GM10266 (cell line): ENCODE measurements around the gene SP140.

ENCODE experiments used
- DNase-seq: peaks from one replicate; pipeline ENCODE4 v3.0.0; 2012; ENCODE audit errors: extremely low spot score
- TF ChIP-seq, protein P1 (sequence below): IDR thresholded peaks from 2 replicates; pipeline ENCODE4 v1.5.1; 2012; ENCODE audit warnings: mild to moderate bottlenecking, low read depth; ENCODE audit not compliant: control insufficient read depth, insufficient read depth; ENCODE audit errors: missing control alignments

The SP140 gene

DNA sequence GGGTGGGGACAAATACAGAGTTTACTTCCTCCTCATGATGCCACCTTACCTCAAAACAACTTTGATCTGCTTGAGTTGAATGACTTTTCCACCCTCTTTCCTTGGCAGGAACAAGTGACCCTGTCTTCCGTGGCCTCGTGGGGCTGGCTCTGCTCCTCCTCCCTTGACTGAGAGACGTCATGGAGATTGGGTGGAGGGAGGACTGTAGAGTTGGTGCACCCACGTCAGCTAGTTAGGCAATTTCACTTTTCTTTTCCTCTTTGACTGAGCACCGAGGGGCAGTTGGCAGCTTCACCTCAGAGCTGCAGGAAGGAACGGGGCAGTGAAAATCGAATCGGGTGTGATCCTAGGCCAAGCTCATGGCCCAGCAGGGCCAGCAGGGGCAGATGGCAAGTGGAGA, at the start of gene SP140:
SP140 (plus strand) TSS at position 251 of the 400 bp plus-strand sequence; CDS start at position 360, 109 bp downstream.
- peak; percentile 71 for DNase-seq
- TF ChIP-seq, protein P1, sequence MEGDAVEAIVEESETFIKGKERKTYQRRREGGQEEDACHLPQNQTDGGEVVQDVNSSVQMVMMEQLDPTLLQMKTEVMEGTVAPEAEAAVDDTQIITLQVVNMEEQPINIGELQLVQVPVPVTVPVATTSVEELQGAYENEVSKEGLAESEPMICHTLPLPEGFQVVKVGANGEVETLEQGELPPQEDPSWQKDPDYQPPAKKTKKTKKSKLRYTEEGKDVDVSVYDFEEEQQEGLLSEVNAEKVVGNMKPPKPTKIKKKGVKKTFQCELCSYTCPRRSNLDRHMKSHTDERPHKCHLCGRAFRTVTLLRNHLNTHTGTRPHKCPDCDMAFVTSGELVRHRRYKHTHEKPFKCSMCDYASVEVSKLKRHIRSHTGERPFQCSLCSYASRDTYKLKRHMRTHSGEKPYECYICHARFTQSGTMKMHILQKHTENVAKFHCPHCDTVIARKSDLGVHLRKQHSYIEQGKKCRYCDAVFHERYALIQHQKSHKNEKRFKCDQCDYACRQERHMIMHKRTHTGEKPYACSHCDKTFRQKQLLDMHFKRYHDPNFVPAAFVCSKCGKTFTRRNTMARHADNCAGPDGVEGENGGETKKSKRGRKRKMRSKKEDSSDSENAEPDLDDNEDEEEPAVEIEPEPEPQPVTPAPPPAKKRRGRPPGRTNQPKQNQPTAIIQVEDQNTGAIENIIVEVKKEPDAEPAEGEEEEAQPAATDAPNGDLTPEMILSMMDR, result no peak

DNA sequence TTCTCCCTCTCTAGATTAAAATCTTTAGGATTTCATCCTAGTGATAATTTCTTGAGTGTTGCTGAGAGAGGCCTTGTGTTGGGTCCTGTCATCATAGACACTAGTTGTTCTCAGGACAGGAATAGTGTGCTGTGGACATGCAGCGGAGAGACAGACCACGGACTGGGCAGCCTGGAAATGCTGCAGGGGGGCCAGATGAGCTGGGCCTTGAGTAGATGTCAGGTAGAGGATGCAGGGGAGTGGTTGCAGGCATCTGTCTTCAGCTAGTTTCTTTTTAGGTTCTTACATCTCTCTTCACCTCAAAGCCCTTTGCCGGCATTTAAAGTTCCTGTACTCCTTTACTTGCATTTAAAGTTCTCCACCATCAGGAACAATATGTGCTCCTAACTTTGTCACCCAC, 48.5 kb upstream of the SP140 start:
- no peak for DNase-seq
- TF ChIP-seq, protein P1, result no peak

DNA sequence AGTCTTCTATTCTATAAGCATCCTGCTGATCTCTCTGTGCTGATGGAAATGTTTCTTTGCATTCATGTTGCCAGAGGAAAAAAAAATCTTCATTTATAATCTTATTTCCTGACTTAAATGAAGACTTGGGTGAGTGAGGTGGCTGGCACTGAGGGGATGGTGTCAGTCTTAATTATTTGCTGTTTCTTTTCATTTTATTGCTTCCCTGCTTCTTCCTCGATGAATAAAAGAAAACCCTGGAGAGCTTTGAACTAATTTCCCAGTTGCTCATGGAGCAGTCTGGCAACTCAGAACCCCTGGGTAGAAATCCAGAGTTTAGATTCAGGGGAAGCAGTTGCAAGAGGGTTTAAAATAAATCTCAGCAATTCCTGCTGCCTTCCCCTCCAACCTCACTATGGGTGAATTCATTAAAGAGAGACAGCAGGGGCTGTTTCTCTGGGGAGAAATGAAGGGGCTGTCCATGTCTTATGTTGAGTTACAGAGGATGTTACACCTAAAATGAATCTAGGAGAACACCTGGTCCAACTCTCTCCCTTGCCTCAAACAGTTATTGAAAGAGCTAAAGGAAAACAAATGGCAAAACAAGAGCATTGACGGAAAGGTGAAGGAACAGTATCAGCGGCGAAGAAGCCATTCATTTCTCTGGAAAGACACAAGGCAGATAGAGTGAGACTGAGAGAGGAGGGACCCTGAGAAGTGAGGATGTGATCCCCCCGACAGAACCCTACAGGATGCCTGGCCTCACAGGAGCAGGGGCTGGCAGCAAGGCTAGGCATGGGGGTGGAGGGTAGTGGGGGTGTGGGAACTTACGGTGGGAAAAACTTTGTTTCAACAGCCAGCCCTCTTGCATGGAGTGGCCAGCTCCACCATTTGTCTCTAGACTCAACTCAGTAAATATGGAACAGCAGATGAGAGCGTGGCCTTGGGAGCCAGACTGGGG, 46.7 kb upstream of the SP140 start:
- TF ChIP-seq, protein P1, result no peak
- DNase-seq, result no peak

DNA sequence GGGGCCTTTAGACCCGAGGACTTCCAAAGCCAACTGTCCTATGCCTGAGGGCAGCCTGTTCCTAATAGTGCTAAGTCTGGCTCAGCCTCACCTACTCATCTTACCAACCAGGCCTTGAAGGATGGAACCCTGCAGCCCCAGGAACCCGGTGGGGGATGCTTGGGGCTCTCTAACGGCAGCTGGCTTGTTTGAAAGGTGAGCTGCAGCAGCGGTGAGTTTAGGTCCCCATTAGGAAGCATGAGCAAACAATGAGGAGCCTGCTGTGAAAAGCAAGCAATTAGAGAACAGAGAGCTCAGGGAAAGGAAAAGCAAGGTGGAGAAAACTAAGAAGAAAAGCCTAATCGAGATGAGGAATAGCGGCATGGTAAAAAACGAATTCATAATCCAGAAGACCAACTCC, 45.6 kb upstream of the SP140 start:
- no peak for DNase-seq
- TF ChIP-seq, protein P1, result no peak

DNA sequence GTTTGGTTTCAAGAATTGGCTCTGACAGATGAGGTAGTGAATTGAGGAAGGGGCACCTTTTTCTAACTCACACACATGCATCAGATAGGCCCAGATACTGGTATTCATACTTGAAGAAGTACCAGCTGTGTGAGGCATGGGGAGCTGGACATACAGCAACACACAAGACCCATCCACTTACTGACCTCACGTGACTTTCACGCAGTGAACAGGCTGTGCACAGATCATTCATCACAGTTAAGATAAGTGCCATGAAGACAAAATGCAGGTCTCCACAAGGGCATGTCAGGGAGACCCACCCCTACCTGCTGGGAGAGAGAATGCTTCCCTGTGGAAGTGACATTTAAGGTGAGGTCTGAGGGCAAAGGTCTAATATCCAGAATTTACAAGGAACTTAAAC, 44.3 kb upstream of the SP140 start:
- DNase-seq, result no peak
- TF ChIP-seq, protein P1, result no peak

DNA sequence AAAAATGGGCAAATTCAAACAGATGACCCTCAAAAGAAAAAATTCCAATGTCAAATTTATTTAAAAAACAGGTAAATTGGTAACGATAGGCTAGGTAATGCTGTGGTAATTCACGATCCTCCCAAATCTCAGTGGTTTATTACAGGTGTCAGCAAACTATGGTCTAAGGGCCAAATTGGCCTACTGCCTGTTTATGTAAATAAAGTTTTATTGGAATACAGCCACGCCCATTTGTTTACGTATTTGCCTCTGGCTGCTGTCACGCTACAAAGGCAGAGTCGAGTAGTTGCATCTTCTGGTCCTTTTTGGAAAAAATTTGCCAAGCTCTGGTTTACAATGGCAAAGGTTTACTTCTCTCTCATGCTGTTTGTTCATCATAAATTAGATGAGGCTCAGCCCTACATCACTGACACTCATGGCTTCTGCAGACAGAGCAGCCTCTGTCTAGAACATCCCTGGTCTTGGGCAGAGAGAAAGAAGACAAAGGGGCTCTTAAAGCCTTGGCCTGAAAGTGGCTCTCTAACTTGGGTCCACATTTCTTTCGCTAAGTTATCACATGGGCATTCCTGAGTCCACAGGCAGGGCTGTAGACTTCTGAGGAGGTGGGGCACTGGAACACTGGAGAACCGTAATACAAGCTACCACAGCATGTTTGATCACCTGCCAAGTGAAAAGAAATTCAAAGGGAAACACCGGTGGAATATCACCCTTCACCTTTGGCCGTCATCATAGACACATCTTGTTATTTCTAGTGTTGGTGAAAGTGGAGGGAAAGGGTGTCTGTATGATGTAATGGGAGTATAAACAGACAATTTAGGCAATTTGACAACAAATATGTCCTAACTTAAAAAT, 40.6 kb upstream of the SP140 start:
- no peak for DNase-seq

More for the DNA sequence above, 40.6 kb upstream of the SP140 start:
- TF ChIP-seq, protein P1, result no peak
